Upper lobe of left lung (tissue), 6 donors: ENCODE measurements around the gene ACTG2. TPM values are rescaled to one million over a fixed set of nuclear protein-coding genes. Genes with fewer than 3 reads are reported as not detected.

Experiments used
- ATAC-seq, 2 donors: fragments of 200-7000 bp; cut with Tn5 transposase; one replicate each; pipeline ENCODE4 v1.9.1; 2022; ENCODE audit warnings: mild to moderate bottlenecking in 2 of 2, moderate library complexity in 2 of 2; ENCODE audit not compliant: low FRiP score in 2 of 2
- DNase-seq, 2 donors: peaks; one replicate each; pipeline ENCODE4 v3.0.0-alpha.2; 2019 to 2020
- H3K27ac ChIP-seq, 4 donors: fragments of 200-600 bp; sonication (generic); one replicate each; pipeline ENCODE4 v1.5.1; 2016 to 2019
- H3K27me3 ChIP-seq, 4 donors: fragments of 200-600 bp; sonication (generic); one replicate each; pipeline ENCODE4 v1.5.1; 2017 to 2019
- H3K36me3 ChIP-seq, 4 donors: fragments of 200-600 bp; sonication (generic); one replicate each; pipeline ENCODE4 v1.5.1; 2016 to 2019
- H3K4me1 ChIP-seq, 4 donors: fragments of 200-600 bp; sonication (generic); one replicate each; pipeline ENCODE4 v1.5.1; 2018 to 2019
- H3K4me3 ChIP-seq, 4 donors: fragments of 200-600 bp; sonication (generic); one replicate each; pipeline ENCODE4 v1.5.1; 2017 to 2019; ENCODE audit warnings: mild to moderate bottlenecking in 2 of 4, moderate library complexity in 1 of 4
- H3K9me3 ChIP-seq, 4 donors: fragments of 200-600 bp; sonication (generic); one replicate each; pipeline ENCODE4 v1.5.1; 2018 to 2019
- EP300 ChIP-seq, 4 donors: sonication (generic); formaldehyde crosslinking; IDR thresholded peaks; one replicate each; pipeline ENCODE4 v1.5.1; 2017; ENCODE audit warnings: antibody characterized with exemption in 4 of 4, control low read depth in 2 of 4
- POLR2A ChIP-seq, 4 donors: fragments of 450-650 bp; IDR thresholded peaks; one replicate each; pipeline ENCODE4 v1.5.1; 2016 to 2017; ENCODE audit warnings: antibody characterized with exemption in 4 of 4, mild to moderate bottlenecking in 2 of 4
- POLR2AphosphoS5 ChIP-seq, 2 donors: sonication (generic); formaldehyde crosslinking; IDR thresholded peaks; one replicate each; pipeline ENCODE4 v1.5.1; 2017; ENCODE audit warnings: antibody characterized with exemption in 2 of 2
- WGBS, 2 donors: methylation state at CpG; one replicate each; pipeline ENCODE4 v1.1.5; 2017 to 2018; 5-methylcytosine and 5-hydroxymethylcytosine counted together
- total RNA-seq, 6 donors: library from RNA; depleted of rRNA in 4 of 6; stranded (reverse); fragments of >200 nt in 4 of 6; gene quantifications; one replicate each; pipeline versions ENCODE4 v1.1.0 to v1.2.1, GENCODE V29; 2016 to 2021
- TF ChIP-seq, protein P1 (sequence below), 6 experiments: fragments of 450-650 bp in 4 of 6; fragments of 200-600 bp in 2 of 6; sonication (generic) in 2 of 6; IDR thresholded peaks; one replicate each; pipeline ENCODE4 v1.5.1; 2016 to 2019; ENCODE audit warnings: antibody characterized with exemption in 6 of 6
- donor health status: DM: no; HTN: no; CAD: no; lungs with moderate emphysema.
- donor health status: DM: no; HTN: yes; CAD: no; lungs with severe emphysema.

The ACTG2 gene
- total RNA-seq, 6 donors from 2014 or later = 10.8 to 65.3 (median 27.2) TPM

- Histone ChIP-seq H3K27ac (no peak overlapping the region), H3K4me3 (no peak overlapping the region), H3K27me3 (no peaks in the 10 kb centered on the region), H3K4me1 (peaks cover 5 to 30% (median 19%) of the 10 kb centered on the region in 4 donors), H3K36me3 (peaks cover 0 to 24% (median 2%) of the 10 kb centered on the region in 4 donors), H3K9me3 (no peaks in the 10 kb centered on the region)
- ATAC-seq (no peak), DNase-seq (no peak)
- TF ChIP-seq EP300 (IDR thresholded peaks at IDR 0.05) (no peak), POLR2A (IDR thresholded peaks at IDR 0.05) (no peak), POLR2AphosphoS5 (IDR thresholded peaks at IDR 0.05) (no peak)
- TF ChIP-seq, protein P1, sequence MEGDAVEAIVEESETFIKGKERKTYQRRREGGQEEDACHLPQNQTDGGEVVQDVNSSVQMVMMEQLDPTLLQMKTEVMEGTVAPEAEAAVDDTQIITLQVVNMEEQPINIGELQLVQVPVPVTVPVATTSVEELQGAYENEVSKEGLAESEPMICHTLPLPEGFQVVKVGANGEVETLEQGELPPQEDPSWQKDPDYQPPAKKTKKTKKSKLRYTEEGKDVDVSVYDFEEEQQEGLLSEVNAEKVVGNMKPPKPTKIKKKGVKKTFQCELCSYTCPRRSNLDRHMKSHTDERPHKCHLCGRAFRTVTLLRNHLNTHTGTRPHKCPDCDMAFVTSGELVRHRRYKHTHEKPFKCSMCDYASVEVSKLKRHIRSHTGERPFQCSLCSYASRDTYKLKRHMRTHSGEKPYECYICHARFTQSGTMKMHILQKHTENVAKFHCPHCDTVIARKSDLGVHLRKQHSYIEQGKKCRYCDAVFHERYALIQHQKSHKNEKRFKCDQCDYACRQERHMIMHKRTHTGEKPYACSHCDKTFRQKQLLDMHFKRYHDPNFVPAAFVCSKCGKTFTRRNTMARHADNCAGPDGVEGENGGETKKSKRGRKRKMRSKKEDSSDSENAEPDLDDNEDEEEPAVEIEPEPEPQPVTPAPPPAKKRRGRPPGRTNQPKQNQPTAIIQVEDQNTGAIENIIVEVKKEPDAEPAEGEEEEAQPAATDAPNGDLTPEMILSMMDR (IDR thresholded peaks at IDR 0.05) = no peak
These were observed 42.8 kb downstream of the ACTG2 start for GRCh38 chr2:73935641-73936040.

- DNase-seq = no peak
- no peaks in the 10 kb centered on the region for H3K27me3 ChIP-seq
- peaks cover 5 to 22% (median 17%) of the 10 kb centered on the region in 4 donors for H3K4me1 ChIP-seq
- TF ChIP-seq EP300 (IDR thresholded peaks at IDR 0.05) = no peak
- no peak for TF ChIP-seq POLR2AphosphoS5 (IDR thresholded peaks at IDR 0.05)
- TF ChIP-seq, protein P1 (IDR thresholded peaks at IDR 0.05) = no peak
- TF ChIP-seq POLR2A (IDR thresholded peaks at IDR 0.05) = no peak
- 89 to 92% methylated on average over 3 to 4 of the region's 4 CpGs for WGBS, 2 donors
- H3K4me3 ChIP-seq = no peak overlapping the region
- H3K36me3 ChIP-seq = peaks cover 0 to 32% (median 2%) of the 10 kb centered on the region in 4 donors
- H3K27ac ChIP-seq = no peak overlapping the region
- no peak for ATAC-seq
- no peaks in the 10 kb centered on the region for H3K9me3 ChIP-seq
These were observed 44.5 kb downstream of the ACTG2 start for GRCh38 chr2:73937103-73937885.

DNA sequence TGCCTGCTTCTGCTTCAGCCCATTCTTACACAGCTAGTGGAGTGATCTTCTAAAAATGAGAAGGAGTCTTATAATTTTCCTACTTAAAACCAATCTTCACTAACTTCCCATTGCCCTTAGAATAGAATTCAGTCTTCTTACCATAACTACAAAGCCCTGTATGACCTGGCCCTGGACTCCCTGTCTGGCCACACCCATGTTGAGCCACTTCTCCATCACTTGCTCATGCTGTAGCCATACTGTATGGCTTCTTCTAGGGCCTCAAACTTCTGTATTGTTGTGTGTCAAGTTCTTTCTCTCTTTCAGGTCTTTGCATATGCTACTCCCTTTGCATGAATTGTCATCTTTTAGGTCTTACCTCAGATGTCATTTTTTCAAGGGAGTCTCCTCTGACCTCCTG lies 45.1 kb downstream of the ACTG2 start:
- Histone ChIP-seq H3K36me3 (peaks cover 0 to 26% (median 2%) of the 10 kb centered on the region in 4 donors), H3K27me3 (no peaks in the 10 kb centered on the region), H3K4me1 (peaks cover 5 to 21% (median 17%) of the 10 kb centered on the region in 4 donors), H3K4me3 (no peak overlapping the region), H3K27ac (no peak overlapping the region), H3K9me3 (no peaks in the 10 kb centered on the region)
- ATAC-seq = no peak
- TF ChIP-seq POLR2A (IDR thresholded peaks at IDR 0.05) (no peak), EP300 (IDR thresholded peaks at IDR 0.05) (no peak), POLR2AphosphoS5 (IDR thresholded peaks at IDR 0.05) (no peak)
- TF ChIP-seq, protein P1 (IDR thresholded peaks at IDR 0.05) = no peak
- no peak for DNase-seq

DNA sequence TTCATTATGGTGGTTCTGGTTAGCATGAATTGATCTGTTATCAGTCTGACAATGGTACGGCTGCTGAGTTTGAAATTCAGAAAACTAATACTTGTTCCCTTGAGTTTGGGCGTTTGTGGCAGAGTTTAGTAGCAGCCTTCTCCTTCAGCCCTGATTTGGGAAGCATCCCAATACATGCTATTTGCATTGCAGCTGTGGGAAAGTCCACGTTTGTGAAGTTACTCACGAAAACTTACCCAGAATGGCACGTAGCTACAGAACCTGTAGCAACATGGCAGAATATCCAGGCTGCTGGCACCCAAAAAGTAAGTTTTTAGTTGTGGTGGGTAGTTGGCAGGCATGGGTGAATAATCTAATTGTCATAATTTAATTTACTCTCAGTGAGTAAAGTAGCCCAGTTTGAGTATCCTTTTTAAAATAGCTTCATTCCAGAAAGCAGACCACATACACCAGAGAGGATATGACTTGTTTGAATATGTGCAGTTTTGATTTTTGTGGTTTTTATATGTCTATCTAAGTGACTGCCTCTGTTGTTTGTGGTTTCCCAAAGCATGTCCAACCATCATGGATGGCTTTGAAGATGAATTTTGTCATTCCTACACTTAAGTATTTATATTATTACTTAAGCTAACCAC lies 46.0 kb downstream of the ACTG2 start:
- ATAC-seq = no peak
- Histone ChIP-seq H3K4me3 (no peak overlapping the region), H3K9me3 (no peaks in the 10 kb centered on the region), H3K27me3 (no peaks in the 10 kb centered on the region), H3K27ac (no peak overlapping the region), H3K4me1 (peaks cover 5 to 21% (median 14%) of the 10 kb centered on the region in 4 donors), H3K36me3 (peaks cover 0 to 29% (median 2%) of the 10 kb centered on the region in 4 donors)
- 81 to 91% methylated on average over 5 of the region's 5 CpGs for WGBS, 2 donors
- no peak for DNase-seq
- TF ChIP-seq, protein P1 (IDR thresholded peaks at IDR 0.05) = no peak
- no peak for TF ChIP-seq EP300 (IDR thresholded peaks at IDR 0.05)
- TF ChIP-seq POLR2A (IDR thresholded peaks at IDR 0.05) = no peak
- no peak for TF ChIP-seq POLR2AphosphoS5 (IDR thresholded peaks at IDR 0.05)
